Germinal center (tissue), 1 donor: ENCODE measurements around the gene CHST11.
"Not testable (repeated sequence)": the region's sequence is repeated elsewhere in the genome, so short reads cannot be mapped to it uniquely, and the experiment has no call there.

Source experiments
- DNase-seq: peaks from one replicate; pipeline ENCODE4 v3.0.0; 2012; ENCODE audit warnings: mixed read lengths, low spot score

CHST11 gene

GRCh38 chr12:104604070-104604994 is 147.6 kb downstream of the CHST11 start:
- peak; percentile 80 for DNase-seq

- no peak for DNase-seq
Observed at GRCh38 chr12:104604995-104605675, 148.4 kb downstream of the CHST11 start.

GRCh38 chr12:104605685-104606084 is 148.9 kb downstream of the CHST11 start:
- DNase-seq = no peak

- DNase-seq = no peak
Observed at GRCh38 chr12:104608998-104609397, 152.2 kb downstream of the CHST11 start.

- DNase-seq = no peak
Observed at GRCh38 chr12:104609445-104609844, 152.7 kb downstream of the CHST11 start.

GRCh38 chr12:104610513-104611235 is 153.9 kb downstream of the CHST11 start:
- DNase-seq = no peak

- no peak for DNase-seq
Observed at GRCh38 chr12:104611671-104612070, 154.9 kb downstream of the CHST11 start.

GRCh38 chr12:104613372-104613771 is 156.6 kb downstream of the CHST11 start:
- not testable (repeated sequence) for DNase-seq

- DNase-seq = no peak
Observed at GRCh38 chr12:104615048-104615561, 158.4 kb downstream of the CHST11 start.

GRCh38 chr12:104618691-104619090 is 161.9 kb downstream of the CHST11 start:
- DNase-seq = no peak

- no peak for DNase-seq
Observed at GRCh38 chr12:104619305-104619704, 162.6 kb downstream of the CHST11 start.

- DNase-seq = no peak
Observed at GRCh38 chr12:104620837-104621531, 164.2 kb downstream of the CHST11 start.

- no peak for DNase-seq
Observed at GRCh38 chr12:104622928-104623327, 166.2 kb downstream of the CHST11 start.

- no peak for DNase-seq
Observed at GRCh38 chr12:104623883-104624282, 167.1 kb downstream of the CHST11 start.

- DNase-seq = no peak
Observed at GRCh38 chr12:104624529-104624928, 167.8 kb downstream of the CHST11 start.

GRCh38 chr12:104626069-104626837 is 169.5 kb downstream of the CHST11 start:
- no peak for DNase-seq

GRCh38 chr12:104627231-104627989 is 170.7 kb downstream of the CHST11 start:
- no peak for DNase-seq

- no peak for DNase-seq
Observed at GRCh38 chr12:104627990-104628830, 171.5 kb downstream of the CHST11 start.

- DNase-seq = no peak
Observed at GRCh38 chr12:104628831-104629135, 172.0 kb downstream of the CHST11 start.
